ENCODE results near the gene PDIA4. TPM values are rescaled to one million over a fixed set of nuclear protein-coding genes. Genes with fewer than 3 reads are reported as not detected.
A peak's percentile ranks its signal among the peaks of the same experiment; 100 is the strongest.

The PDIA4 gene
- total and polyA plus RNA-seq, 2 of the 8 experiments (the other 6 are each of a cell fraction or from before 2014, with no cell fraction given) = 119 to 303 TPM

DNA sequence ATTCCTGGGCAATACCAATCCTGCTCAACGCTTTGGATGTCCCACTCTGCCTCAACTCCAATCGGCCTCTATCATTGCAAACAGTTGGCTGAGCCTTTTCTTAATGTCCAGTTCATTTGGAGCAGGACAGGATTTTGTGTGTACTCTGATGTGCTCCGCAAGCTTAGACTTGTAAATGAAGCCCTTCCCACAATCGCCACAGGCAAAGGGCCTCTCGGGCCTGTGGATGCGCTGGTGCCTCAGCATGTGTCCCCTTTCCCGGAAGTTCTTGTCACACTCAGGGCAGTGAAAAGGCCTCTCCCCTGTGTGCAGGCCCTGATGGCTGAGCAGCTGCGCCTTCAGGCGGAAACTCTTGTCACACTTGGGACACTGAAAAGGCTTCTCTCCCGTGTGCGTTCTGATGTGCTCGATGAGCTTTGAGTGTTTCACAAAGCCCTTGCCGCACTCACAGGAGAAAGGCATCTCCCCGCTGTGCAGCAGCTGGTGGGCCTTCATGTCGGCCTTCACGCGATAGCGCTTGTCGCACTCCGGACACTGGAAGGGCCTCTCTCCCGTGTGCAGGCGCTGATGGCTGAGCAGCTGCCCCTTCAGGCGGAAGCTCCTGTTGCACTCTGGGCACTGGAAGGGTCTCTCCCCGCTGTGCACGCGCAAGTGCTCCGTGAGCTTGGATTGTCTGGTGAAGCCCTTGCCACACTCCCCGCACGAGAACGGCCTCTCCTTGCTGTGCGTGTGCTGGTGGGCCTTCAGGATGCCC lies 42.2 kb upstream of the PDIA4 start:
- H3K23ac ChIP-seq (ENCODE audit: insufficient read length) = no peak overlapping the region
- H3K23me2 ChIP-seq (ENCODE audit: low read depth, low read length) = no peaks in the 10 kb centered on the region
- no peak overlapping the region for H2BK20ac ChIP-seq (ENCODE audit: low read length)
- no peak overlapping the region for H3K56ac ChIP-seq (replicated peaks; ENCODE audit: insufficient read length, low read depth, low read length)
- H3K18ac ChIP-seq (ENCODE audit: extremely low read depth, low read length) = no peak overlapping the region; the same call in 1 of the 2 replicates
- H2AK5ac ChIP-seq (ENCODE audit: low read depth, low read length) = 0 out of 2 replicates have a peak overlapping the region, but pooled peaks have one; percentile 32
- H3K79me2 ChIP-seq (ENCODE audit: control insufficient read depth in 1 of 2, insufficient read depth in 2 of 2, low read length in 2 of 2) = peaks cover 0 to 3% of the 10 kb centered on the region in 2 experiments; a peak in 1 of 4 replicates
- H3K14ac ChIP-seq (ENCODE audit: insufficient read length) = no peak overlapping the region
- 92% methylated on average over 31 of the region's 31 CpGs; no CpG with 5 or more reads in 1 of the 2 experiments for WGBS, 2 experiments (ENCODE audit: extremely low coverage in 1 of 2, insufficient coverage in 1 of 2, insufficient read length in 1 of 2, insufficient replicate concordance in 2 of 2, low coverage in 1 of 2, low lambda C conversion rate in 2 of 2, missing lambda C conversion rate in 1 of 2)
- DNase-seq (ENCODE audit: low read depth in 1 of 2, low spot score in 2 of 2) = no peak
- no peak overlapping the region for H2AFZ ChIP-seq (ENCODE audit: low read length)
- no peak overlapping the region for H3K27ac ChIP-seq (ENCODE audit: low read depth, low read length)
- H4K91ac ChIP-seq (replicated peaks; ENCODE audit: insufficient read length, low read length) = no peak overlapping the region
- no peaks in the 10 kb centered on the region for H3K79me1 ChIP-seq (ENCODE audit: low read depth, low read length)
- H2BK5ac ChIP-seq (ENCODE audit: low read depth, low read length) = peak overlapping the region; percentile 75; the same call in 1 of the 2 replicates
- no peak overlapping the region for H3K4me2 ChIP-seq (ENCODE audit: insufficient read depth in 1 of 2, low read depth in 2 of 2, low read length in 2 of 2)
- peaks cover 13 to 32% (median 27%) of the 10 kb centered on the region in 4 experiments for H3K36me3 ChIP-seq (ENCODE audit: control insufficient read depth in 2 of 4, insufficient read depth in 4 of 4, low read length in 3 of 4)
- ChIA-PET CTCF (ENCODE audit: partially characterized antibody) (interaction anchor here (0.6 to 4.4 kb wide), 19 partner anchors 9 to 135 kb away, joined by 3 to 22 read pairs (median 5); partner anchors contain the start of genes ZNF398, ZNF425 and ZNF786), POLR2A (ENCODE audit: partially characterized antibody) (interaction anchor here (0.7 to 1.4 kb wide), 5 partner anchors 24 to 388 kb away, joined by 3 to 4 read pairs (median 3); no protein-coding TSS in a partner anchor)
- no peaks in the 10 kb centered on the region; a peak in 1 of 7 replicates for H3K4me1 ChIP-seq (replicated peaks in 1 of 4; ENCODE audit: control insufficient read depth in 3 of 4, insufficient read depth in 4 of 4, low read length in 3 of 4)
- H4K20me1 ChIP-seq (replicated peaks in 1 of 2; ENCODE audit: control insufficient read depth in 1 of 2, insufficient read depth in 2 of 2, low read length in 2 of 2) = peaks cover 0 to 5% of the 10 kb centered on the region in 2 experiments
- H3K9me3 ChIP-seq (ENCODE audit: insufficient read depth in 2 of 2, low read depth in 1 of 2, low read length in 1 of 2) = no peaks in the 10 kb centered on the region
- H3K27me3 ChIP-seq (replicated peaks in 1 of 4; ENCODE audit: control insufficient read depth in 3 of 4, extremely low read depth in 1 of 4, insufficient read depth in 3 of 4, low read length in 3 of 4) = no peaks in the 10 kb centered on the region
- H4K8ac ChIP-seq (ENCODE audit: extremely low read depth, insufficient read depth, low read length) = peak overlapping the region; percentile 81; the same call in 1 of the 2 replicates
- no peak for FAIRE-seq
- H4K5ac ChIP-seq (ENCODE audit: insufficient read length, low read depth, low read length) = no peak overlapping the region
- no peak overlapping the region for H2BK120ac ChIP-seq (replicated peaks; ENCODE audit: low read depth, low read length)
- H2BK15ac ChIP-seq (ENCODE audit: low read length) = no peak overlapping the region
- H3K9ac ChIP-seq (replicated peaks in 1 of 4; ENCODE audit: extremely low read depth in 1 of 4, low read depth in 3 of 4, low read length in 3 of 4) = no peak overlapping the region
- peak overlapping the region; percentile 80; the same call in 1 of the 2 replicates for H2BK12ac ChIP-seq (ENCODE audit: low read depth, low read length)
- no peak overlapping the region for H3K4me3 ChIP-seq (ENCODE audit: extremely low read depth in 1 of 4, insufficient read depth in 2 of 4, low read depth in 3 of 4, low read length in 4 of 4)
- no peak overlapping the region for H3K4ac ChIP-seq (replicated peaks; ENCODE audit: insufficient read length, low read depth, low read length)
- TF ChIP-seq KDM5A (IDR thresholded peaks at IDR 0.05; ENCODE audit: low read length) (no peak), HDAC6 (IDR thresholded peaks at IDR 0.05; ENCODE audit: low read depth, low read length) (no peak), SP4 (IDR thresholded peaks at IDR 0.05; ENCODE audit: low read length) (no peak), GTF2F1 (IDR thresholded peaks at IDR 0.05; ENCODE audit: borderline replicate concordance, low read depth, low read length) (no peak), EZH2 (IDR thresholded peaks at IDR 0.05; ENCODE audit: low read depth, low read length, severe bottlenecking) (no peak), SIN3A (conservative IDR thresholded peaks at IDR 0.05 in 1 of 2, IDR thresholded peaks at IDR 0.05 in 1 of 2; ENCODE audit: low read depth in 1 of 2, low read length in 2 of 2) (no peak), MAFK (IDR thresholded peaks at IDR 0.05; ENCODE audit: low read depth, low read length) (no peak), RAD21 (IDR thresholded peaks at IDR 0.05 in 1 of 2, conservative IDR thresholded peaks at IDR 0.05 in 1 of 2; ENCODE audit: low read depth in 2 of 2, low read length in 2 of 2) (no peak)
- TF ChIP-seq, protein P1, sequence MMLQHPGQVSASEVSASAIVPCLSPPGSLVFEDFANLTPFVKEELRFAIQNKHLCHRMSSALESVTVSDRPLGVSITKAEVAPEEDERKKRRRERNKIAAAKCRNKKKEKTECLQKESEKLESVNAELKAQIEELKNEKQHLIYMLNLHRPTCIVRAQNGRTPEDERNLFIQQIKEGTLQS (IDR thresholded peaks at IDR 0.05; ENCODE audit: insufficient read depth, low read depth, low read length) = no peak
